Measurements from ENCODE around the gene SLC25A28. TPM values are rescaled to one million over a fixed set of nuclear protein-coding genes. Genes with fewer than 3 reads are reported as not detected.

Gene SLC25A28
- total RNA-seq, 1 experiment from 2014 or later = 22.2 TPM

DNA sequence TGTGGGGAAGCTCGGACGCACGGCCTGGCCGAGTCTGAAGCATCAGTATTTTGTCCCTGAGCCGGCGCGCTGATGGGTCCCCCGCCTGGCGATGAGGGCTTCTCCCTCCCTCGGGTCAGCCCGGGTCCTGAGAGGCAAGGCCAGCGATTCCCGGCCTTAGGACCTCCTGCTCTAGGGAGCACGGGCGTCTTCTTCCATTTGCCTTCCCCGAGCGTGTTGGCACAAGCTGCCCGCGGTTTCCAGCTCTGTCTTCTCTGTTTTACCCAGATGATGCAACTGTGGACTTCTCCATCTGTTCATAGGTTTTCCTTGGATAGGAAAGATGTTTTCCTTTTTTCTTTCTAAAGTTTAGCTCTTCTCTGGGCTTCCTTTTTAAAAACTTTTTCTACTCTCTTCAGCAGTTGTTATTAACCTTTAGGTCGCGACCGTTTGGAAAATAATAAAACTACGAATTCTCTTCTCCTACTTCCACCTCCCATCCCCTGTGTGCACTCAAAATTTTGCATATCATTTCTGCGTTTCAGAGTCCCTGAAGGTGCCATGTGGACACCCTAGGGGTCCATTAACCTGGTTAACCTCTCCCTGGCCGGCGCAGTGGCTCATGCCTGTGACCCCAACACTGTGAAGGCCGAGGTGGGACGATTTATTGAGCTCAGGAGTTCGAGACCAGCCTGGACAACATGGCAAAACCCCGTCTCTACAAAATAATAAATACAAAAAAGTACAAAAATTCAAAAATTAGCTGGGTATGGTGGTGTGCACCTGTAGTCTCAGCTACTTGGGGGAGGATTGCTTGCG is 1.4 kb upstream of the SLC25A28 start:
- Histone ChIP-seq H3K27me3 (ENCODE audit: insufficient read depth, low read length) (no peaks in the 10 kb centered on the region), H3K18ac (ENCODE audit: insufficient read length, low read depth, low read length) (peak overlapping the region; percentile 55), H2BK12ac (ENCODE audit: insufficient read length, low read depth, low read length) (no peak overlapping the region), H4K8ac (replicated peaks; ENCODE audit: insufficient read length, low read depth, low read length) (no peak overlapping the region), H3K4ac (ENCODE audit: low read depth, low read length) (no peak overlapping the region), H2BK5ac (ENCODE audit: insufficient read length, low read length) (no peak overlapping the region), H2BK20ac (ENCODE audit: low read depth, low read length, poor library complexity, severe bottlenecking) (no peak overlapping the region), H3K9ac (ENCODE audit: extremely low read depth, insufficient read length, low read length) (peak overlapping the region; percentile 57), H3K4me2 (ENCODE audit: insufficient read depth, insufficient read length, low read length) (peak overlapping the region; percentile 67), H3K23ac (ENCODE audit: insufficient read length, low read depth, low read length) (no peak overlapping the region), H3K23me2 (ENCODE audit: insufficient read length, low read depth, low read length, poor library complexity, severe bottlenecking) (peaks cover 21% of the 10 kb centered on the region), H4K5ac (ENCODE audit: insufficient read length, low read depth, low read length) (no peak overlapping the region), H4K91ac (ENCODE audit: insufficient read length, low read depth, low read length) (no peak overlapping the region), H2AFZ (ENCODE audit: low read length) (no peak overlapping the region), H3K79me1 (ENCODE audit: insufficient read depth, low read depth, low read length, poor library complexity, severe bottlenecking) (peaks cover 4% of the 10 kb centered on the region), H2BK15ac (ENCODE audit: low read depth, low read length) (no peak overlapping the region), H3K14ac (ENCODE audit: insufficient read depth, low read length) (peak overlapping the region; percentile 59), H4K20me1 (ENCODE audit: control insufficient read depth, insufficient read depth, insufficient read length) (no peaks in the 10 kb centered on the region), H3K27ac (ENCODE audit: insufficient read length, low read depth, low read length) (peak overlapping the region; percentile 4), H3K9me3 (ENCODE audit: control insufficient read depth, low read depth, low read length) (no peaks in the 10 kb centered on the region), H3K4me1 (ENCODE audit: insufficient read depth, low read length) (peaks cover 5% of the 10 kb centered on the region; the same call in 1 of the 2 replicates), H3T11ph (ENCODE audit: low read length) (no peak overlapping the region), H2BK120ac (ENCODE audit: low read depth, low read length, poor library complexity, severe bottlenecking) (no peak overlapping the region), H3K56ac (ENCODE audit: insufficient read length, low read depth, low read length) (no peak overlapping the region), H3K79me2 (ENCODE audit: insufficient read depth, low read length) (no peaks in the 10 kb centered on the region), H2AK5ac (ENCODE audit: insufficient read length, low read length) (no peak overlapping the region)
- no peak for DNase-seq
- peak overlapping the region; percentile 73 to 93 (median 90) for H3K27ac Mint-ChIP-seq
- no CpG with 5 or more reads among the region's 31 CpGs for WGBS (ENCODE audit: extremely low coverage, insufficient read length, low lambda C conversion rate)
- peaks cover 25 to 26% of the 10 kb centered on the region in 2 experiments for H3K4me1 Mint-ChIP-seq
- H3K27me3 Mint-ChIP-seq (ENCODE audit: low read depth) = peaks cover 22% of the 10 kb centered on the region
- no peak for TF ChIP-seq CTCF (conservative IDR thresholded peaks at IDR 0.05)
- no peaks in the 10 kb centered on the region; a peak in 1 of 7 replicates for H3K36me3 Mint-ChIP-seq (ENCODE audit: insufficient read depth in 1 of 3, low read depth in 3 of 3)
- peak overlapping the region; percentile 80 to 86 for H3K4me3 Mint-ChIP-seq
- H3K9me3 Mint-ChIP-seq = no peaks in the 10 kb centered on the region

Data from H9 (cell line).